ENCODE measurements around the gene CGB8.

DNA sequence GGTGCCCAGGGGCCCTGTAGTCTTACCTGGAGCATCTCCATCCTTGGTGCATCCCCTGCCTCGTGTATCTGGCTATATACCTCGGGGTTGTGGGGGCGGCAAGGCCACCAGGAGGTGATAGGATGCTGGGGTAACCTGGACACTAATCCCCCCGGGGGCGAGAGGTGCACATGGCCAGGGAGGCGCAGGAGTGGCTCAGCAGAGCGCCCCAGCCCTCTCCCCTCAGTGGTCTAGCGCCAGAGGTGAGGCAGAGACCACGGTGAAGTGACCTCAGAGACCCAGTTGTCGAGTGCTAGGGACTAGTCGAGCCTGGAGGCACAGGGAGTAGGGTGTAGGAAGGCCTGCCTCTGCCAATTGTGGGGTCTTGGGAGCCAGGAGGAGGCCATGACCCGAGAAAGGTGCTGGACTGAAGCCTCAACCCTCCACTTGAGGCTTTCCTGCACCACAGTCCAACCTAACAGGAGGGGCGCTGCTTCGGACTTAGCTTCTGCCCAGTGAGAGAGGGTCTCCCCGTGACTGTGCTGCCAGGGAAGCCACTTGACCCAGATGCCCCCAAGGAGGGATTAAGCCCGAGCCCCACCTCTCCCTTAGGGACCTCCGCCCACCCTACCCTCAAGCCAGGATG, 31.8 kb downstream of the CGB8 start, which contains the start of gene LHB:
- TF ChIP-seq, protein P1, sequence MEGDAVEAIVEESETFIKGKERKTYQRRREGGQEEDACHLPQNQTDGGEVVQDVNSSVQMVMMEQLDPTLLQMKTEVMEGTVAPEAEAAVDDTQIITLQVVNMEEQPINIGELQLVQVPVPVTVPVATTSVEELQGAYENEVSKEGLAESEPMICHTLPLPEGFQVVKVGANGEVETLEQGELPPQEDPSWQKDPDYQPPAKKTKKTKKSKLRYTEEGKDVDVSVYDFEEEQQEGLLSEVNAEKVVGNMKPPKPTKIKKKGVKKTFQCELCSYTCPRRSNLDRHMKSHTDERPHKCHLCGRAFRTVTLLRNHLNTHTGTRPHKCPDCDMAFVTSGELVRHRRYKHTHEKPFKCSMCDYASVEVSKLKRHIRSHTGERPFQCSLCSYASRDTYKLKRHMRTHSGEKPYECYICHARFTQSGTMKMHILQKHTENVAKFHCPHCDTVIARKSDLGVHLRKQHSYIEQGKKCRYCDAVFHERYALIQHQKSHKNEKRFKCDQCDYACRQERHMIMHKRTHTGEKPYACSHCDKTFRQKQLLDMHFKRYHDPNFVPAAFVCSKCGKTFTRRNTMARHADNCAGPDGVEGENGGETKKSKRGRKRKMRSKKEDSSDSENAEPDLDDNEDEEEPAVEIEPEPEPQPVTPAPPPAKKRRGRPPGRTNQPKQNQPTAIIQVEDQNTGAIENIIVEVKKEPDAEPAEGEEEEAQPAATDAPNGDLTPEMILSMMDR (IDR thresholded peaks at IDR 0.05): no peak
- no peak for TF ChIP-seq POLR2A (IDR thresholded peaks at IDR 0.05)

All from adrenal gland (tissue), 5 donors.